Heart left ventricle (tissue), 16 donors: ENCODE measurements around the gene IBTK. TPM values are rescaled to one million over a fixed set of nuclear protein-coding genes. Genes with fewer than 3 reads are reported as not detected.
"Not testable (repeated sequence)": the region's sequence is repeated elsewhere in the genome, so short reads cannot be mapped to it uniquely, and the experiment has no call there.

ENCODE experiments used
- ATAC-seq, 4 donors: fragments of 200-7000 bp; cut with Tn5 transposase; one replicate each; pipeline ENCODE4 v1.9.1; 2020 to 2022; ENCODE audit warnings: moderate library complexity in 4 of 4, mild to moderate bottlenecking in 3 of 4, moderate number of reproducible peaks in 1 of 4
- DNase-seq, 5 donors: peaks; one replicate each; pipeline ENCODE4 v3.0.0-alpha.2; 2020
- H3K27ac ChIP-seq, 12 donors: fragments of 200-600 bp; sonication (generic) in 4 of 12; one replicate each; pipeline versions ENCODE4 v1.5.0 to v1.8.0; 2016 to 2022; ENCODE audit warnings: mild to moderate bottlenecking in 2 of 12
- H3K27me3 ChIP-seq, 9 donors: fragments of 200-600 bp; sonication (generic) in 2 of 9; one replicate each; pipeline versions ENCODE4 v1.5.1 to v1.8.0; 2016 to 2022; ENCODE audit warnings: mild to moderate bottlenecking in 3 of 9
- H3K36me3 ChIP-seq, 9 donors: fragments of 200-600 bp; sonication (generic) in 2 of 9; one replicate each; pipeline versions ENCODE4 v1.5.0 to v1.8.0; 2018 to 2022; ENCODE audit warnings: mild to moderate bottlenecking in 2 of 9
- H3K4me1 ChIP-seq, 12 donors: fragments of 200-600 bp; sonication (generic) in 4 of 12; one replicate each; pipeline versions ENCODE4 v1.5.0 to v1.8.0; 2016 to 2022; ENCODE audit warnings: mild to moderate bottlenecking in 3 of 12
- H3K4me3 ChIP-seq, 12 donors: fragments of 200-600 bp; sonication (generic) in 4 of 12; one replicate each; pipeline versions ENCODE4 v1.5.0 to v1.8.0; 2017 to 2022; ENCODE audit warnings: mild to moderate bottlenecking in 9 of 12, moderate library complexity in 4 of 12
- H3K9me3 ChIP-seq, 12 donors: fragments of 200-600 bp; sonication (generic) in 4 of 12; one replicate each; pipeline versions ENCODE4 v1.5.0 to v1.8.0; 2016 to 2022; ENCODE audit warnings: mild to moderate bottlenecking in 1 of 12
- CTCF ChIP-seq, 12 donors: fragments of 200-600 bp; sonication (generic) in 4 of 12; IDR thresholded peaks; one replicate each; pipeline versions ENCODE4 v1.5.0 to v1.8.0; 2018 to 2022; ENCODE audit warnings: antibody characterized with exemption in 12 of 12, mild to moderate bottlenecking in 5 of 12
- POLR2A ChIP-seq, 2 donors: fragments of 450-650 bp; IDR thresholded peaks; one replicate each; pipeline ENCODE4 v1.6.1; 2017; ENCODE audit warnings: antibody characterized with exemption in 2 of 2, mild to moderate bottlenecking in 2 of 2, moderate library complexity in 2 of 2
- WGBS, 4 donors: extraction: QIAGEN DNeasy Blood & Tissue Kit in 2 of 4; methylation state at CpG; one replicate each; pipeline versions ENCODE4 v1.1.5 to v1.1.7; 2013 to 2018; 5-methylcytosine and 5-hydroxymethylcytosine counted together
- intact Hi-C, 10 donors: fragments of 100-400 bp; cut with DNase I; formaldehyde crosslinking; loops; one replicate each; pipeline versions ENCODE4 v1.11.1 to v1.14.2; 2022
- long read RNA-seq, 3 donors: library from polyadenylated mRNA; unstranded; transcript quantifications; one replicate each; pipeline ENCODE4 v2.0.0, GENCODE V29; 2020 to 2021
- polyA plus RNA-seq, 2 donors: library from polyadenylated mRNA; stranded (reverse); fragments of 200-250 nt; gene quantifications; one replicate each; pipeline ENCODE4 v1.2.3, GENCODE V29; 2013
- total RNA-seq, 9 donors: library from RNA; depleted of rRNA in 2 of 9; stranded (reverse); fragments of >200 nt in 2 of 9; fragmentation: NEBNext Ultra II Directional in 3 of 9; extraction: Animal tissue kit (Norgen Biotek cat#: 25700) in 3 of 9; gene quantifications; one replicate each; pipeline versions ENCODE4 v1.1.0 to v1.2.4, GENCODE V29; 2016 to 2023
- donor health status: ischemic (EF 13 %, LVEDD 7.1; RV severe dilation, severe dysfunction).
- donor health status: healthy with polysubstance abuse.
- donor health status: DM: no; HTN: yes; CAD: no.
- donor health status: DM: no; HTN: no; CAD: no.
- donor health status: ischemic (EF 25% LVEDD 6.9; RV normal size, moderate dysfunction).
- donor health status: ischemic (EF 25% LVEDD 5.7; RV mildly dilated, moderate dysfunction).
- donor health status: healthy.
- donor health status: DM: yes; HTN: yes; CAD: no.
- donor health status: ischemic (EF 35%, LVEDD 5.7; RV mildly dilated, moderate dysfunction).
- donor health status: nonischemic (EF 11% LVEDD 7.7; RV severe dilation, severe dysfunction).
- donor health status: DM: yes; HTN: yes; CAD: no.
- donor health status: PGD.
- donor health status: ischemic (EF 29% LVEDD 5.4; RV normal size, mild dysfunction).
- donor health status: nonischemic (EF 23%, LVEDD 6.1; RV moderate dilation, normal function).

IBTK gene, protein sequence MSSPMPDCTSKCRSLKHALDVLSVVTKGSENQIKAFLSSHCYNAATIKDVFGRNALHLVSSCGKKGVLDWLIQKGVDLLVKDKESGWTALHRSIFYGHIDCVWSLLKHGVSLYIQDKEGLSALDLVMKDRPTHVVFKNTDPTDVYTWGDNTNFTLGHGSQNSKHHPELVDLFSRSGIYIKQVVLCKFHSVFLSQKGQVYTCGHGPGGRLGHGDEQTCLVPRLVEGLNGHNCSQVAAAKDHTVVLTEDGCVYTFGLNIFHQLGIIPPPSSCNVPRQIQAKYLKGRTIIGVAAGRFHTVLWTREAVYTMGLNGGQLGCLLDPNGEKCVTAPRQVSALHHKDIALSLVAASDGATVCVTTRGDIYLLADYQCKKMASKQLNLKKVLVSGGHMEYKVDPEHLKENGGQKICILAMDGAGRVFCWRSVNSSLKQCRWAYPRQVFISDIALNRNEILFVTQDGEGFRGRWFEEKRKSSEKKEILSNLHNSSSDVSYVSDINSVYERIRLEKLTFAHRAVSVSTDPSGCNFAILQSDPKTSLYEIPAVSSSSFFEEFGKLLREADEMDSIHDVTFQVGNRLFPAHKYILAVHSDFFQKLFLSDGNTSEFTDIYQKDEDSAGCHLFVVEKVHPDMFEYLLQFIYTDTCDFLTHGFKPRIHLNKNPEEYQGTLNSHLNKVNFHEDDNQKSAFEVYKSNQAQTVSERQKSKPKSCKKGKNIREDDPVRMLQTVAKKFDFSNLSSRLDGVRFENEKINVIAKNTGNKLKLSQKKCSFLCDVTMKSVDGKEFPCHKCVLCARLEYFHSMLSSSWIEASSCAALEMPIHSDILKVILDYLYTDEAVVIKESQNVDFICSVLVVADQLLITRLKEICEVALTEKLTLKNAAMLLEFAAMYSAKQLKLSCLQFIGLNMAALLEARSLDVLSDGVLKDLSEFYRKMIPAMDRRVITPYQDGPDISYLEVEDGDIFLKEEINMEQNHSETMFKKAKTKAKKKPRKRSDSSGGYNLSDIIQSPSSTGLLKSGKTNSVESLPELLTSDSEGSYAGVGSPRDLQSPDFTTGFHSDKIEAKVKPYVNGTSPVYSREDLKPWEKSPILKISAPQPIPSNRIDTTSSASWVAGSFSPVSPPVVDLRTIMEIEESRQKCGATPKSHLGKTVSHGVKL (N-terminal part only)
- total RNA-seq = 10 to 100 TPM; 19.4 to 39.2 (median 29.2) TPM
- polyA plus RNA-seq = 10 to 100 TPM; 19.6 to 24.3 TPM
- long read RNA-seq, donor 1, full-length matches to known transcripts = 3 of 31 reads
- long read RNA-seq, donor 1, partial matches to known transcripts = 24 of 31 reads
- long read RNA-seq, donor 1, other reads (novel, unspliced or antisense) = 4 of 31 reads
- long read RNA-seq, donor 2, full-length matches to known transcripts = 3 of 76 reads
- long read RNA-seq, donor 2, partial matches to known transcripts = 69 of 76 reads
- long read RNA-seq, donor 2, other reads (novel, unspliced or antisense) = 4 of 76 reads
- long read RNA-seq, donor 3, full-length matches to known transcripts = 4 of 26 reads
- long read RNA-seq, donor 3, partial matches to known transcripts = 17 of 26 reads
- long read RNA-seq, donor 3, other reads (novel, unspliced or antisense) = 5 of 26 reads

GRCh38 chr6:82247505-82248272 is at the start of gene IBTK:
Gene IBTK (minus strand): TSS chr6:82247744. CDS start chr6:82240486, 7,258 bp downstream.
- Histone ChIP-seq H3K27me3 (no peaks in the 10 kb centered on the region), H3K27ac (peak within 1 kb of the TSS; percentile 88 to 97 (median 92)), H3K4me3 (peak within 1 kb of the TSS; percentile 65 to 98 (median 78)), H3K9me3 (no peaks in the 10 kb centered on the region), H3K36me3 (peaks cover 0 to 6% (median 0%) of the 10 kb centered on the region in 9 donors), H3K4me1 (peaks cover 0 to 48% (median 22%) of the 10 kb centered on the region in 12 donors)
- ATAC-seq (peak; percentile 98 to 99 (median 99)), DNase-seq (peak; percentile 95 to 96 (median 96))
- WGBS, 4 donors = 1% methylated on average over 30 to 45 of the region's 45 CpGs
- intact Hi-C loops = loop anchor here in 4 of 10 donors (5.0 to 10.0 kb wide), 3 partner anchors 810 to 947 kb away; partner anchors contain the start of genes PGM3 (in 3 of the 4), RWDD2A (in 3 of the 4), DOP1A (in 1 of the 4) and UBE3D (in 1 of the 4)
- TF ChIP-seq POLR2A (IDR thresholded peaks at IDR 0.05) (peak; percentile 46 to 78), CTCF (IDR thresholded peaks at IDR 0.05) (peak in 1 of 12 donors; percentile 0)

DNA sequence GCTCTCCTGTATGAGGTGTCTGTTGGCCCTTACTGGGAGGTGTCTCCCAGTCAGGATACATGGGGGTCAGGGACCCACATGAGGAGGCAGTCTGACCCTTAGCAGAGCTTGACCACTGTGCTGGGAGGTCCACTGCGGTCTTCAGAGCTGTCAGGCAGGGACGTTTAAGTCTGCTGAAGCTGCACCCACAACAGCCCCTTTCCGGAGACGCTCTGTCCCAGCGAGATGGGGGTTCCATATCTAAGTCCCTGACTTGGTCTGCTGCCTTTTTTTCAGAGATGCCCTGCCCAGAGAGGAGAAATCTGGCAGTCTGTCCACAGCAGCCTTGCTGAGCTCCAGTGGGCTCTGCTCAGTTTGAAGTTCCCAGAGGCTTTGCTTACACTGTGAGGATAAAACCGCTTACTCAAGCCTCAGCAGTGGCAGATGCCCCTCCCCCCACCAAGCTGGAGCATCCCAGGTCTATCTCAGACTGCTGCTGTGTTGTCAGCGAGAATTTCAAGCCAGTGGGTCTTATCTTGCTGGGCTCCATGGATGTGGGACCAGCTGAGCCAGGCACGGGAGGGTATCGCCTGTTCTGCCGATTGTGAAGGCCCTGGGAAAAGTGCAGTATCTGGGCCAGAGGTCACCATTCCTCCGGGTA is 36.3 kb upstream of the IBTK start:
- intact Hi-C loops = no loop called here
- ATAC-seq = no peak
- Histone ChIP-seq H3K27me3 (no peaks in the 10 kb centered on the region), H3K9me3 (peaks cover 0 to 7% (median 0%) of the 10 kb centered on the region in 12 donors), H3K4me3 (no peak overlapping the region), H3K27ac (no peak overlapping the region), H3K4me1 (no peaks in the 10 kb centered on the region), H3K36me3 (no peaks in the 10 kb centered on the region)
- no peak for TF ChIP-seq CTCF (IDR thresholded peaks at IDR 0.05)
- TF ChIP-seq POLR2A (IDR thresholded peaks at IDR 0.05) = no peak
- no peak for DNase-seq
- WGBS, 4 donors = 37 to 44% (median 41%) methylated on average over 11 of the region's 11 CpGs

DNA sequence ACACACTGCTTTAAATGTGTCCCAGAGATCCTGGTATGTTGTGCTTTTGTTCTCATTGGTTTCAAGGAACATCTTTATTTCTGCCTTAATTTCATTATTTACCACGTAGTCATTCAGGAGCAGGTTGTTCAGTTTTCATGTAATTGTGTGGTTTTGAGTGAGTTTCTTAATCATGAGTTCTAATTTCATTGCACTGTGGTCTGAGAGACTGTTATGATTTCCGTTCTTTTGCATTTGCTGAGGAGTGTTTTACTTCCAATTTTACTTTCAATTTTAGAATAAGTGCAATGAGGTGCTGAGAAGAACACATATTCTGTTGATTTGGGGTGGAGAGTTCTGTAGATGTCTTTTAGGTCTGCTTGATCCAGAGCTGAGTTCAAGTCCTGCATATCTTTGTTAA is 34.0 kb upstream of the IBTK start:
- H3K4me3 ChIP-seq, H3K4me1 ChIP-seq, ATAC-seq, H3K9me3 ChIP-seq, H3K27me3 ChIP-seq, intact Hi-C loops, H3K36me3 ChIP-seq, H3K27ac ChIP-seq, DNase-seq: not testable (repeated sequence)
- whole genome bisulfite sequencing, 4 donors = 58 to 67% (median 65%) methylated on average over 2 of the region's 2 CpGs
